HTR-8/SVneo (cell line): Measurements from ENCODE around the gene SF3B3.
"Not testable (repeated sequence)": the region's sequence is repeated elsewhere in the genome, so short reads cannot be mapped to it uniquely, and the experiment has no call there.

Experiments
- DNase-seq: peaks from one replicate; pipeline ENCODE4 v3.0.0; 2011; ENCODE audit warnings: low spot score, mixed read lengths; ENCODE audit not compliant: insufficient read length
- FAIRE-seq: peaks from 2 replicates; lab custom pipeline; 2011; peaks lifted over from hg19 to GRCh38; lab: Jason Lieb, UNC

The SF3B3 gene

DNA sequence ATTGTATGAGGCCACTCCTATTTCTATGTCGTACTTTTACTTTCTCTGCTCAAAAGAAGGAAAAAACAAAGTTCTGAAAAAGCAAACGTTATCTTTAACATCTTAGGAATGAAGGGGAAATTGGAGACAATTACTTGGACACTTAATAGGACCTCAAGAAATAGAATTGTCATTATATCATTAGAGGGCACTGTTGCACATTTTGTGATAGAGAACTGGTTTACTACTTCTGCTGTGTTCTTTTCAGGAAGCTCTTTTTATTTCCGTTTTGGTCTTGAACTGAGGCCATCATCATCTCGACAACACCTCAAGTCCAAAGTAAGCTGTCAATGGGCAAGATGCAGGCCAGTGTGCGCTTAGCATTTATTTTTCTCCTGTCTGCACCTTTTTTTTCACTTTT, 14.9 kb upstream of the SF3B3 start:
- no peak for DNase-seq
- FAIRE-seq = no peak

DNA sequence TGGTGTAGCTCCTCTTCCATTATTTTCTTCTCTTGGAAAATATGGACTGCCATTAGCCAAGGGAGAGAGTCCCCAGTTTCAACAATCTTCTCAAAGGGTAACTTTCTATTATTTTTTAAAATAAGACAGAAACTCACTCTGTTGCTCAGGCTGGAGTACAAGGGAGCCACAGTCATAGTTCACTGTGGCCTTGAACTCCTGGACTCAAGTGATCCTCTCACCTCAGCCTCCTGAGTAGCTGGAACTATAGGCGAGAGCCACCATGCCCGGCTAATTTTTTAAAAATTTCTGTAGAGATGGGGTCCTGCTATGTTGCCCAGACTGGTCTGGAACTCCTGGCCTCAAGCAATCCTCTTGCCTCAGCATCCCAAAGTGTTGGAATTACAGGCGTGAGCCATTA, 13.4 kb upstream of the SF3B3 start:
- DNase-seq = no peak
- FAIRE-seq = no peak

- no peak for FAIRE-seq
- DNase-seq = no peak
These were observed 11.8 kb upstream of the SF3B3 start for GRCh38 chr16:70511833-70512232.

- FAIRE-seq (no peak), DNase-seq (no peak)
These were observed 11.2 kb upstream of the SF3B3 start for GRCh38 chr16:70512456-70512855.

DNA sequence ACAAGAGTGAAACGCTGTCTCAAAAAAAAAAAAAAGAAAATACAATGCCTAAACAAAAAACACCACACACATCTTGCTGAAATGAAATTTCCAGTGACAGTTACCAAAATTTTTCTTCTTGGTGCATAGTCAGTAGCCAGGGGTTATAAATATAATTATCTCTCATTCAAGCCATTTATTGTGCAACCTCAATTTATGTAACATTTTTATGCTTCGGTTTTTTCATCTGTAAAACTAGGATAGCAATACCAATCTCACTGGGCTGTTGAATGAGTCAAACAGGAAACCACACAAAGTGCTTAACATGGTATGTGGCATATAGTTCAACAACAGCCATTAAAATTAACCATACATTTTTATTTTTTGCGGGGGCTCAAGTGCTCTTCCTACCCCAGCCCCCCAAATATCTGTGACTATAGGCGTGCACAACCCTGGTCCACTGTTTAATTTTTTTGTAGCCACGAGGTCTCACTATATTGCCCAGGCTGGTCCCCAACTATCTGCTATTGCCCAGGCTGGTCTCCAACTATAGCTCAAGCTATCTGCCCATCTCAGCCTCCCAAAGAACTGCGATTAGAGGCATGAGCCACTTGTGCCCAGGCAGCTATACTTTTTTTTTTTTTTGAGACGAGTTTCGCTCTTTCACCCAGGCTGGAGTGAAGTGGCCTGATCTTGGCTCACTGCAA, 2.9 kb upstream of the SF3B3 start:
- DNase-seq = peak; percentile 44
- FAIRE-seq = no peak

DNA sequence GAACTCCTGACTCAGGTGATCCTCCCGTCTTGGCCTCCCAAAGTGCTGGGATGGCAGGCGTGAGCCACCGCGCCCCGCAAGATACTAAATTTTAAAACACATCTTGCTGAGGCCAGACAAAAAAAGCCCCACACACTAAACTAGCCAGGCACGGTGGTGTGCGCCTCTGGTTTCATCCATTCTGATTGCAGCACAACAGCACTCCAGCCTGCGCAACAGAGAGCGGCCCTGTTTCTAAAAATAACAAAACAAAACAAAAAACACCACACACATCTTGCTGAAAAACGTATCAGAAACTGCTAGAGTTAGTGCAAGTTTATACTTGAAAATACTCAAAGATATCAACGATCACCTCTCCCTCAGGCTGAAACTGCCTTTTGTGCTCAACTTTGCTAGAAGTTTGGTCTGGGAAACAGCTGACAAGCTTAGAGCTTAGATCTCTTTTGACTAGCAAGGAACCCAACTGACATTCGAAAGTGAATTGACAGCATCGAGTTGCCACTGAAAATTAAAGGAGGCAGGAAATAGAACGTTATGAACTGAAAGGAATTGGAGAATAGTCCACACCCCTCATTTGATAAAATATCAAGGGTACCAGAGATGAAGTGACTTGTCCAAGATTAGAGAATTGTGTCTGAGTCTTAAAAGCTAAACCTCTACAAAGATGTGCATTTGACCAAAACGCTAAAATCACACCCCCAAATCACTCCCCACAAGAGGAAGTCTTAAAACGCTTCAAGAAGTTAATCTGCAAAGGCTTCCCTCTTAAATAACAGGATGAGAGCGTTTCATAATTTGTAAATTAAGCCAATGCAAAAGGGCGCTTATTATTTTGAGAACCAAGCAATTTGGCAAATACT, 1.2 kb upstream of the SF3B3 start:
- FAIRE-seq = no peak

DNA sequence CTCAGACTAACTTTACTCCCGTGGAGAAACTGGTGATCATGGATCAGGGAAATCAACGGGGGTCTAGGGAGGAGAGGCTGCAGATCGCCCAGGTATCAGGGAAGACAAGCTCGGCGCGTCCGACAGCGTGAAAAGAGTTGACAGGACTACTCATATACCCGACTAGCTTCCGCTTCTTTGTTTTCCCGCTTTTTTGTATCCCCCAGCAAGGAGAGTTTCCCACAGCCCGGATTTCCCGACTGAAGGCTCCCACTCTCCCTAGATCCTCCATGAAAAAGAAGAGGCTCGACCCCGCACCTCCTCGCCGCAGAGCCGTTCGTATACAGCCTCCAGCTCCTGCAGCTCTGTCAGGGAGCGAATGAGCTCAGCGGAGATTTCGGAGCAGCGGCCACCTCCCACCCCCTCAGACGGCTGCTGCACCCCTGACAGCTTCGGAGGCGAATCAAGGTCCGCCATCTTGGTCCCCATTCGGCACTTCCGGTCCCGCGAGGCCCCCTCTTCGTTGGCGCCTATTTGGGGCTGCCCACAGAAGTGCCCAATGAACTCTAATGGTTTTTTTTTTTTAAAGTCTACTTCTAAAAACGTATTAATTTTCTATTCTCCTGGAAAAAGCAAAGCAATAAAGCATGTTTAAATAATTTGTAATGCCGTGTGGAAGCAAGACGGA, 407 bp upstream of the SF3B3 start, which contains the start of gene COG4:
TSS of gene COG4 (minus strand) at position 479 of the 667 bp plus-strand sequence. CDS start at position 468, 11 bp downstream.
- DNase-seq = peak; percentile 86
- FAIRE-seq = no peak

More for the DNA sequence above, 1.2 kb upstream of the SF3B3 start:
- DNase-seq = no peak

DNA sequence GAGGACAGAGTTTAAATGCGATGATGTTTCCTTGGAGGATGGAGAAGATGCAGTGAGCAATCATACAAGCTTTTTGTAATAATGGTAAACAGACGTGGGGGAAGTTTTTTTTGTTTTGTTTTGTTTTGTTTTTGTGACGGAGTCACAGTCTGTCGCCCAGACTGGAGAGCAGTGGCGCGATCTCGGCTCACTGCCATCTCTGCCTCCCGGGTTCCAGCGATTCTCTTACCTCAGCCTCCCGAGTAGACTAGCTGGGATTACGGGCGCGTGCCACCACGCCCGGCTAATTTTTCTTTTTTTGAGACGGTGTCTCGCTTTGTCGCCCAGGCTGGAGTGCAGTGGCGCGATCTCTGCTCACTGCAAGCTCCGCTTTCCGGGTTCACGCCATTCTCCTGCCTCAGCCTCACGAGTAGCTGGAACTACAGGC, 796 bp downstream of the SF3B3 start:
- FAIRE-seq, DNase-seq: not testable (repeated sequence)

GRCh38 chr16:70526403-70526802, 2.8 kb downstream of the SF3B3 start:
- DNase-seq = no peak

DNA sequence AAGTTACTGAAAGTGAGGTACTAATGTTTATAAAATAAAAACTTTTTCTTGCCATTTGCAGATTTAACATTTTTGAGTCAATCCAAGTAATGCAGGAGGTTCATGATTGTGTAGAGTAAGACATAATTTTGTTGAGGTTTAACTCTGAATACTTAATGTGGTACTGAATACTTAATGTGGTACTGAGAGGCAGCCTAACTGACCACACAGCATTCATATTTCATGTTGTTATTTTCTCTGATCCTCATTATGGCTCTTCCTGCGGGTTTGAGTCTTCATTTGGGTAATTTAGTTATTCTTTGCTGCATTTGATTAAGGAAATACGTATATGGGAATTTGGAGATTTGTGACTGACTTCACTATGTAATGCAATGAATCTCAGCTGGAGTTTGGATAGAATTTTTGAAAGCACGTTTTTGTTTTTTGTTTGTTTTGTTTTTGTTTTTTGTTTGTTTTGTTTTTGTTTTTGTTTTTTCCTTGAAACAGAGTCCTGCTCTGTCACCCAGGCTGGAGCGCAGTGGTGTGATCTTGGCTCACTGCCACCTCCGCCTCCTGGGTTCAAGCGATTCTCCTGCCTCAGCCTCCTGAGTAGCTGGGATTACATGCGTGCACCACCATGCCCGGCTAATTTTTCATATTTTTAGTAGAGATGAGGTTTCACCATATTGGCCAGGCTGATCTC, 3.8 kb downstream of the SF3B3 start:
- DNase-seq (no peak), FAIRE-seq (no peak)

More at GRCh38 chr16:70526403-70526802, 2.8 kb downstream of the SF3B3 start:
- no peak for FAIRE-seq

DNA sequence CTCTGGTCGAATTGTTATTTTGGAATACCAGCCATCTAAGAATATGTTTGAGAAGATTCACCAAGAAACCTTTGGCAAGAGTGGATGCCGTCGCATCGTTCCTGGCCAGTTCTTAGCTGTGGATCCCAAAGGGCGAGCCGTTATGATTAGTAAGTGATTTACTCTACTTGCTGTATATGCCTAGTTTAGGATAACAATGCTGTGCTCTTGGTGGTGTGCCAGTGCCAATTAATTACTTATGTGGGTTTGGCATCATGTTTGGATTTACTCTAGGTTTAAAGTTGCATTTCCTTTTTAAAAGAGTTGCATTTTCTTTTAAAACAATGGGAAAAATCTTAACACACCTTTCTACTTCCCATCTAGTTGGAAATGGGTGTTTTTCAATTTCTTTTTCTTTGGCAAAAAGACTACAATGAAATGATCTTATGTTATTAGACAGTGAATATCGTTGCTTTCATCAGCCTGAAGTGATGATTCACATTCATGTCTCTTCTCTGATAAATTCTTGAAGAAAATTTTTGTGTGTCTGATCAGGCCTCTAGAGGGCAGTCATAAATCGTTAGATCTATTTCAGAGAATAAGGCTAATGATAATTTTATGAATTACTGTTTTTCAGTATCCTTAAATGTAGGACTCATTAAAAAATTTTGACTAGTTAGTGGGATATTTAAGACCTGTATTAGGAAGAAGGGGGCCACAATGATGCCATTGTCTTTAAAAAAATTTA, 5.6 kb downstream of the SF3B3 start:
- FAIRE-seq = no peak
- peak; percentile 53 for DNase-seq

GRCh38 chr16:70529954-70530353, 6.3 kb downstream of the SF3B3 start:
- not testable (repeated sequence) for DNase-seq, FAIRE-seq

DNA sequence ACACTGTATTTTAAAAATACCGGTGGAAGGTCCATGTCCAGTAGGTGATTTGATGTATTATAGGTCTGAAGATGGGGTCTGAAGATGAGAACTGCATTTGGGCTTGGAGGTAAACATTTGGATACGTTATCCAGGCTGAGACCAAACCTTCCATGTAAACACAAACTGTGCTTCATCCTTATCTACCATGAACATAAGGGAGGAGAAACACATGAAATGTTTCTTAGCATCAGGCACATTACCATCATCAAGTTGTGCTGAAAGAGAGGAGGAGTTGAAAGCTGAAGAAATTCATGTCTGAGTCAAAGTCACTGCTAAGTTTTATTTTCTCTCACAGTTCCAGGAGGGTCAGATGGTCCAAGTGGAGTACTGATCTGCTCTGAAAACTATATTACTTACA, 11.4 kb downstream of the SF3B3 start:
- FAIRE-seq = no peak

GRCh38 chr16:70540994-70541393, 17.4 kb downstream of the SF3B3 start:
- no peak for DNase-seq
- no peak for FAIRE-seq

More for the DNA sequence above, 11.4 kb downstream of the SF3B3 start:
- DNase-seq = no peak

GRCh38 chr16:70544548-70544947, 20.9 kb downstream of the SF3B3 start:
- no peak for DNase-seq
- no peak for FAIRE-seq

DNA sequence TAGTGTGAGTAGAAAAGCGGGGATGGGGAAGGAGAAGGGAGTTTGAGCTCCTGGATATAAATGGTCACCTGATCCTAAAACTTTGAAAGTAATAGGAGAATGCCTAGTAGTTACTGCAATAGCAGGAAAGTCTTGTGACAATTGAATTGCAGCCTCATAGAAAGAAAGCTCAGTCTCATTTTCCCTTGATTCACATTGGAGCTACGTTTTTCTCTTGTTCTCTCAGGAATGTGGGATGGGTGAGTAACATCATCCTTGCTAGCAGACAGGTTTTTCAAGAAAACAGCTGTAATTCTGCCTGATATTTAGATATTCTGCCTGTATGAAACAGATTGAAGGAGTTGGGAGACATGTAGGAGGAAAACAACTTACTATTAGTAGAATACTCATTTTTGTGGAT, 25.3 kb downstream of the SF3B3 start:
- DNase-seq (no peak), FAIRE-seq (no peak)

GRCh38 chr16:70550082-70550481, 26.5 kb downstream of the SF3B3 start:
- FAIRE-seq = no peak
- DNase-seq = no peak

DNA sequence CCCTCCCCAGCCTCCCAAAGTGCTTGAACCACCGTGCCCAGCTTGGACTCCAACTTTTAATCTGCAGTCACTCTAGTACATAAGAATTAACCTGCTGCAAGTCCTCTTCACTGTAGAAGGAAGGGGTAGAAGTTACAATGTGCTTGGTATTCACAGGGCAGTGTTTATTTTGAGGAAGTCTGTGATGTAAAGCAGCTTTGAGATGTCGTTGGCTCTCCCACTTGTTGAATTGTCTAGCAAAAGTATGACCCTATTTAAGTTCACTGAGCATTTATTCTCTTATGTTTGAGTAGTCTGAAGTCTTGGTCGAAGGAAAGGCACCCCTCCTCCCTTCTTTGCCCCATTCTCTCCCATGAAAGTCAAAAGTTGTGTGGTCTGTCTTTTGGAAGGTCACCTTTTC, 28.2 kb downstream of the SF3B3 start:
- FAIRE-seq = no peak

DNA sequence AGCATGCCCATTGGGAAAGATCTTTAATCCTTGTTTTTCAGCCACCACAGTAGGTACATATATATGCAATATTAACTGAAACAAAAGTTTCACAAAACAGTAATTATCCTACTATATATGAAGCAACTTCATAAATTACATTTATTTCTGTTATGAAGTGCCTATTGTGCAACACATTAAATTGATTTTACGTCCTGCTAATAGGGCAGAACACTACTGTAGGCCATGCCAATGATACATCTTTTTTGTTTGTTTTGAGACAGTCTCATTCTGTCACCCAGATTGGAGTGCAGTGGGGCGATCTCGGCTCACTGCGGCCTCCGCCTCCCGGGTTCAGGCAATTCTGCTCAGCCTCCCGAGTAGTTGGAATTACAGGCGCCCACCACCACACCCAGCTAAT, 29.1 kb downstream of the SF3B3 start:
- DNase-seq (no peak), FAIRE-seq (no peak)

More for the DNA sequence above, 28.2 kb downstream of the SF3B3 start:
- DNase-seq = no peak
